ENCODE measurements around the gene C4A. TPM values are rescaled to one million over a fixed set of nuclear protein-coding genes. Genes with fewer than 3 reads are reported as not detected.

C4A gene
- total RNA-seq, 1 experiment from 2014 or later, result 8.1 TPM

DNA sequence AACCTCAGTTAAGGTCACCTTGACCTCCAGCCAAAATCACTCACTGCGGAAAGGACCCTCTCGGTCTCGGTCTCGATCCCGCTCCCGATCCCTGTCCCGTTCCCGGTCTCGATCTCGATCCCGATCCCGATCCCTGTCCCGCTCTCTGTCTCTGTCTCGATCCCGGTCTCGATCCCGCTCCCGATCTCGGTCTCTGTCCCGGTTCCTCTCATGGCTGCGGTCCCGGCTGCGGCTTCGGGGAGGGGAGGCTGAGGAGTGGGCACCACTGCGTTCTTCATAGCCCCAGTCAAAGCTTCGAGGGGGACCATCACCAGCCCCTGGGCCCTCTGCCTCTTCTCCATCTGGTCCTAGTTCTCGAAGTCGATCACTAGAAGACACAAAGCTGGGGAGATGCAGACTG, 27.3 kb upstream of the C4A start:
- intact Hi-C loops (cut with micrococcal nuclease; ENCODE audit: unreplicated experiment), result no loop called here
- in situ Hi-C loops (cut with HindIII; ENCODE audit: low pct_unique_long_range_greater_than_20kb, low sequenced_read_pairs), result no loop called here
- CTCF ChIA-PET, result no interaction called here
- H3K36me3 ChIP-seq (ENCODE audit: control insufficient read depth, insufficient read depth, low read length), result peaks cover 27% of the 10 kb centered on the region
- no peak for TF ChIP-seq SIN3A (IDR thresholded peaks at IDR 0.05; ENCODE audit: borderline replicate concordance, insufficient read depth, low read depth, low read length)
- TF ChIP-seq, protein P1, sequence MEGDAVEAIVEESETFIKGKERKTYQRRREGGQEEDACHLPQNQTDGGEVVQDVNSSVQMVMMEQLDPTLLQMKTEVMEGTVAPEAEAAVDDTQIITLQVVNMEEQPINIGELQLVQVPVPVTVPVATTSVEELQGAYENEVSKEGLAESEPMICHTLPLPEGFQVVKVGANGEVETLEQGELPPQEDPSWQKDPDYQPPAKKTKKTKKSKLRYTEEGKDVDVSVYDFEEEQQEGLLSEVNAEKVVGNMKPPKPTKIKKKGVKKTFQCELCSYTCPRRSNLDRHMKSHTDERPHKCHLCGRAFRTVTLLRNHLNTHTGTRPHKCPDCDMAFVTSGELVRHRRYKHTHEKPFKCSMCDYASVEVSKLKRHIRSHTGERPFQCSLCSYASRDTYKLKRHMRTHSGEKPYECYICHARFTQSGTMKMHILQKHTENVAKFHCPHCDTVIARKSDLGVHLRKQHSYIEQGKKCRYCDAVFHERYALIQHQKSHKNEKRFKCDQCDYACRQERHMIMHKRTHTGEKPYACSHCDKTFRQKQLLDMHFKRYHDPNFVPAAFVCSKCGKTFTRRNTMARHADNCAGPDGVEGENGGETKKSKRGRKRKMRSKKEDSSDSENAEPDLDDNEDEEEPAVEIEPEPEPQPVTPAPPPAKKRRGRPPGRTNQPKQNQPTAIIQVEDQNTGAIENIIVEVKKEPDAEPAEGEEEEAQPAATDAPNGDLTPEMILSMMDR (IDR thresholded peaks at IDR 0.05), result no peak
- TF ChIP-seq TCF7L2 (IDR thresholded peaks at IDR 0.05; ENCODE audit: low read depth, low read length), result no peak
- TF ChIP-seq POLR2AphosphoS5 (IDR thresholded peaks at IDR 0.05; ENCODE audit: low read depth, low read length), result no peak
- no peak overlapping the region for H3K27ac ChIP-seq (ENCODE audit: low read length)
- H3K4me1 ChIP-seq (ENCODE audit: control insufficient read depth, insufficient read depth, low read length), result peaks cover 11% of the 10 kb centered on the region
- TSS peak; percentile 12 for BruUV-seq (replicated peaks)
- H3K9me3 ChIP-seq (ENCODE audit: control insufficient read depth, insufficient read depth, low read depth, low read length), result no peaks in the 10 kb centered on the region
- POLR2A ChIA-PET, result no interaction called here
- DNase-seq (ENCODE audit: low read depth, low spot score) (no peak), ATAC-seq (no peak)
- H3K27me3 ChIP-seq (ENCODE audit: control insufficient read depth, insufficient read depth, low read length), result no peaks in the 10 kb centered on the region
- no peak overlapping the region for H3K4me3 ChIP-seq (ENCODE audit: low read depth in 2 of 2, low read length in 2 of 2)

DNA sequence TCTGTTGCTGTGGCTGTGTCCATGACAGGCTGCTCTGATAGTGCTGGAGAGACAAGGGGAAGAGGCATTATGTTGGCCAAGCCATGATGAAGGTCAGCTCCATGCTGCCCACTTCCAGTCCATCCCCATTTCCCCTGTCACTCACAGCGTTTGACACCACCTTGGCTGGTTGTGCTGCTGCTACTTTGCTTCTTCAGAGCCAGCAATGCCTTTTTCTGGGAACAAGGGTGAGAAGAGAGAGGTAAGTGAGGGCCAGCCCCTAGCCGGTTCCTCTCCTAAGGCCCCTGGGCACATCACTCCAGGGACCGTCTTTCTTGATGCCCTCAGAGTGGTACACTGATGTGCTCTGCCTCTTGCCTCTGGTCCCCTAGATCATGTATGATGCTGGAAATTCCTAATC, 25.1 kb upstream of the C4A start:
- ChIA-PET POLR2A (no interaction called here), CTCF (no interaction called here)
- intact Hi-C loops (cut with micrococcal nuclease; ENCODE audit: unreplicated experiment), result no loop called here
- in situ Hi-C loops (cut with HindIII; ENCODE audit: low pct_unique_long_range_greater_than_20kb, low sequenced_read_pairs), result no loop called here
- TF ChIP-seq, protein P1 (IDR thresholded peaks at IDR 0.05), result no peak
- TF ChIP-seq, protein P2, sequence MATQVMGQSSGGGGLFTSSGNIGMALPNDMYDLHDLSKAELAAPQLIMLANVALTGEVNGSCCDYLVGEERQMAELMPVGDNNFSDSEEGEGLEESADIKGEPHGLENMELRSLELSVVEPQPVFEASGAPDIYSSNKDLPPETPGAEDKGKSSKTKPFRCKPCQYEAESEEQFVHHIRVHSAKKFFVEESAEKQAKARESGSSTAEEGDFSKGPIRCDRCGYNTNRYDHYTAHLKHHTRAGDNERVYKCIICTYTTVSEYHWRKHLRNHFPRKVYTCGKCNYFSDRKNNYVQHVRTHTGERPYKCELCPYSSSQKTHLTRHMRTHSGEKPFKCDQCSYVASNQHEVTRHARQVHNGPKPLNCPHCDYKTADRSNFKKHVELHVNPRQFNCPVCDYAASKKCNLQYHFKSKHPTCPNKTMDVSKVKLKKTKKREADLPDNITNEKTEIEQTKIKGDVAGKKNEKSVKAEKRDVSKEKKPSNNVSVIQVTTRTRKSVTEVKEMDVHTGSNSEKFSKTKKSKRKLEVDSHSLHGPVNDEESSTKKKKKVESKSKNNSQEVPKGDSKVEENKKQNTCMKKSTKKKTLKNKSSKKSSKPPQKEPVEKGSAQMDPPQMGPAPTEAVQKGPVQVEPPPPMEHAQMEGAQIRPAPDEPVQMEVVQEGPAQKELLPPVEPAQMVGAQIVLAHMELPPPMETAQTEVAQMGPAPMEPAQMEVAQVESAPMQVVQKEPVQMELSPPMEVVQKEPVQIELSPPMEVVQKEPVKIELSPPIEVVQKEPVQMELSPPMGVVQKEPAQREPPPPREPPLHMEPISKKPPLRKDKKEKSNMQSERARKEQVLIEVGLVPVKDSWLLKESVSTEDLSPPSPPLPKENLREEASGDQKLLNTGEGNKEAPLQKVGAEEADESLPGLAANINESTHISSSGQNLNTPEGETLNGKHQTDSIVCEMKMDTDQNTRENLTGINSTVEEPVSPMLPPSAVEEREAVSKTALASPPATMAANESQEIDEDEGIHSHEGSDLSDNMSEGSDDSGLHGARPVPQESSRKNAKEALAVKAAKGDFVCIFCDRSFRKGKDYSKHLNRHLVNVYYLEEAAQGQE (IDR thresholded peaks at IDR 0.05; ENCODE audit: insufficient read depth in 1 of 2, low read depth in 2 of 2, low read length in 1 of 2), result no peak
- no peak for TF ChIP-seq POLR2AphosphoS5 (IDR thresholded peaks at IDR 0.05; ENCODE audit: low read depth, low read length)
- no peak for TF ChIP-seq TCF7L2 (IDR thresholded peaks at IDR 0.05; ENCODE audit: low read depth, low read length)
- TF ChIP-seq SIN3A (IDR thresholded peaks at IDR 0.05; ENCODE audit: borderline replicate concordance, insufficient read depth, low read depth, low read length), result no peak
- Histone ChIP-seq H3K9me3 (ENCODE audit: control insufficient read depth, insufficient read depth, low read depth, low read length) (no peaks in the 10 kb centered on the region), H3K36me3 (ENCODE audit: control insufficient read depth, insufficient read depth, low read length) (peaks cover 24% of the 10 kb centered on the region), H3K4me1 (ENCODE audit: control insufficient read depth, insufficient read depth, low read length) (peaks cover 18% of the 10 kb centered on the region), H3K4me3 (ENCODE audit: low read depth in 2 of 2, low read length in 2 of 2) (no peak overlapping the region), H3K27me3 (ENCODE audit: control insufficient read depth, insufficient read depth, low read length) (no peaks in the 10 kb centered on the region), H3K27ac (ENCODE audit: low read length) (no peak overlapping the region)
- DNase-seq (ENCODE audit: low read depth, low spot score) (no peak), ATAC-seq (no peak)
- BruUV-seq (replicated peaks), result no TSS peak
